T47D (cell line): Measurements from ENCODE around the gene WDHD1.

Source experiments
- DNase-seq, 2 experiments: peaks; one replicate each; pipeline versions ENCODE4 v3.0.0 to v3.0.0-alpha.2; 2011 to 2012; ENCODE audit warnings: low read depth in 1 of 2, low spot score in 1 of 2
- JUND ChIP-seq: IDR thresholded peaks from 2 replicates; pipeline ENCODE4 v1.6.1; 2012; ENCODE audit warnings: low read depth
- in situ Hi-C: cut with HindIII; loops from 2 replicates; pipeline ENCODE4 v1.10.0; 2016; ENCODE audit warnings: low sequenced_read_pairs, low pct_unique_long_range_greater_than_20kb

Gene WDHD1

DNA sequence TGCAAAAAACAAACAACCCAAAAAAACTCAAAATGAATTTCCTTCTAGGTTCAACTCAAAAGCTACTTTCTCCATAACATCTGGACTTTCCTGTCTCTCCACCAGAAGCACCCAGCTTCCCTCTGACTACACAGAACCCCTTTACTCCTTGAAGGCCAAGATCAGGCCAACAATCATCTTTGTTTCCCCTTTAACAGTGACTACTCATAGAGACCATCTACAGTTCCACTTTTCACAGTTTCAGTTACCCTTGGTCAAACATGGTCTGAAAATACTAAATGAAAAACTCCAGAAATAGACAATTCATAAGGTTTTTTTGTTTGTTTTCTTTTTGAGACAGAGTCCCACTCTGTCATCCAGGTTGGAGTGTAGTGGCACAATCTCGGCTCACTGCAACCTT, 136.1 kb downstream of the WDHD1 start:
- no peak for TF ChIP-seq JUND
- in situ Hi-C loops: no loop called here
- DNase-seq: no peak

DNA sequence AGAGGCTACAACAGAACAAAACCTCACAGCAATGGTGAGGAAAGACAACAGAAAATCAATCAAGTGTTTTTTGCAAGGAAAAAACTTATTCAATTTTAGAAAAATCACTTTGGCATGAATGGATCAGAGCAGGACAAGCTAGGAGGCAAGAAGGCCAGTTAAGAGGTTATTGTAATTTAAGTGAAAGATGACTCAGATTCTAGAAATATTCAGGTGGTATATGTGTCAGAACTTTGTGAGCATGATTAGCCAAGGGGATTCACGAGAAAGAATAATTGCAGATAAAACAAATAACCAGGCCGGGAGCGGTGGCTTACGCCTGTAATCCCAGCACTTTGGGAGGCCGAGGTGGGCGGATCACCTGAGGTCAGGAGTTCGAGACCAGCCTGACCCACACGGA, 137.0 kb downstream of the WDHD1 start:
- in situ Hi-C loops: no loop called here
- no peak for TF ChIP-seq JUND
- no peak for DNase-seq
